HFF-Myc (cell line): ENCODE data around the gene APEH.

Source experiments
- DNase-seq: peaks from one replicate; pipeline ENCODE4 v3.0.0-alpha.2; 2011; ENCODE audit warnings: low read depth; ENCODE audit errors: extremely low read depth
- H3K4me3 ChIP-seq: replicated peaks from 2 replicates; pipeline ENCODE4 v1.5.1; 2011; ENCODE audit warnings: low read depth, mild to moderate bottlenecking, control low read depth, low read length
- CTCF ChIP-seq: IDR thresholded peaks from 2 replicates; pipeline ENCODE4 v1.5.1; 2012; ENCODE audit warnings: mild to moderate bottlenecking, low read depth, low read length, control low read depth; ENCODE audit errors: missing control alignments

Gene APEH

GRCh38 chr3:49705390-49705960 lies 31.3 kb downstream of the APEH start:
- no peak overlapping the region for H3K4me3 ChIP-seq
- no peak for TF ChIP-seq CTCF
- no peak for DNase-seq

GRCh38 chr3:49706456-49707112 lies 32.4 kb downstream of the APEH start:
- DNase-seq: no peak
- TF ChIP-seq CTCF: no peak
- H3K4me3 ChIP-seq: no peak overlapping the region

GRCh38 chr3:49707113-49707480 lies 32.9 kb downstream of the APEH start:
- H3K4me3 ChIP-seq: no peak overlapping the region
- no peak for DNase-seq
- no peak for TF ChIP-seq CTCF

GRCh38 chr3:49709852-49710251 lies 35.7 kb downstream of the APEH start:
- no peak for TF ChIP-seq CTCF
- no peak for DNase-seq

DNA sequence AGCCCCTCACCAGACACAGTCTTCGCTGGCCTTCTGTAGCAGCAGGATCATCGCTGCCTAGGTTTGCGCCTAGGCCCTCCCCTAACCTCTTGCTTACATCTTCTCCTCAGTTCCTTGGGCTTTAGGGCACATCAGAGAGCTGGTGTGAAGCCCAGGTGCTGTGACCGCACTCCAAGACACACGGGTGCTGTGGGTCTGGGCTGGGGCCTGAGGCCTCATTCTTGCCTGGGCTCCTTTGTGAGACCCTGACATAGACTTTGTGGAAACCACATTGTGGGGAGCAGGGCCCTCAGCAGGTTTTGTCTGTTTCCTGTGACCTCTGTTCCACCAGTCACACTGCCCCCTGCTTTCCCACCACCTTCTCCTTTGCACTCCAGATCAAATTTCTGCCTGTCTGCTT lies 37.3 kb downstream of the APEH start:
- H3K4me3 ChIP-seq: no peak overlapping the region
- TF ChIP-seq CTCF: no peak
- DNase-seq: no peak

More at GRCh38 chr3:49709852-49710251, 35.7 kb downstream of the APEH start:
- H3K4me3 ChIP-seq: no peak overlapping the region

DNA sequence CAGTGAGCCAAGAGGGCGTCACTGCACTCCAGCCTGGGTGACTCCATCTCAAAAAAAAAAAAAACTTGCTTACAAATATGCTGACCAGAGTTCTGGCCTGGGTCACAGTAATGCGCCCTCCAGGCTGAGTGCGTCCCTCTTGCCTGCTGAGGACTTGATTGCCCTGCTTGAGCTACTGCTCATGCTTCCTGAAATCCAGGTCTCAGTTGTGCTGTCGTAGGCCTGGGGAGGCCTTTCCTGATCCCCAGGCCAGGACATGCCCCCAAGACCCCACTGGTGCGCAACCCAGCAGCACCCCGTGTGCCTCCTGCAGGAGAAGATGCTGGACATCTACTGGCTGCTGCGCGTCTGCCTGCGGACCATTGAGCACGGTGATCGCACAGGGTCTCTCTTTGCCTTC lies 38.0 kb downstream of the APEH start:
- no peak for TF ChIP-seq CTCF

More for the DNA sequence above, 38.0 kb downstream of the APEH start:
- DNase-seq: no peak
- H3K4me3 ChIP-seq: no peak overlapping the region
